ENCODE data around the gene CASK. TPM values are rescaled to one million over a fixed set of nuclear protein-coding genes. Genes with fewer than 3 reads are reported as not detected.

CASK gene
- total and polyA plus RNA-seq, 2 of the 13 experiments (the other 11 are each of a cell fraction or from before 2014, with no cell fraction given), result 14.5 to 16.0 TPM

DNA sequence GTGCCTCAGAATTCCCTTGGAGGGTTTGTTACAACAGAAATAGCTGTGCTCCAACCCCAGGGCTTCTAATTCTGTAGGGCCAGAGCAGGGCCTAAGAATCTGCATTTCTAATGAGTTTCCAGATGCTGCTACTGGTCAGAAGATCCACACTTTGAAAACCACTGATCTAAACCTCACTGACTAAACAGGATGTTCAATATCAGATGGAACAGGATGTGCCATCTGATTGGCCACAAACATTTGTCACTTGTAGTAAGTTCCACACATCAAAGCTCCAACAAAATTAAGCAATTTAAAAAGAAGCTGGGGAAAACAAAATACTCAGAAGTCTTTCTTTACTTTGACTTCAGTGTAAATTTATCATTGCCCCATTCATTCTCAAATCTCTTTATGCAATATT is 14.3 kb downstream of the CASK start (continued):
- TF ChIP-seq, protein P1, sequence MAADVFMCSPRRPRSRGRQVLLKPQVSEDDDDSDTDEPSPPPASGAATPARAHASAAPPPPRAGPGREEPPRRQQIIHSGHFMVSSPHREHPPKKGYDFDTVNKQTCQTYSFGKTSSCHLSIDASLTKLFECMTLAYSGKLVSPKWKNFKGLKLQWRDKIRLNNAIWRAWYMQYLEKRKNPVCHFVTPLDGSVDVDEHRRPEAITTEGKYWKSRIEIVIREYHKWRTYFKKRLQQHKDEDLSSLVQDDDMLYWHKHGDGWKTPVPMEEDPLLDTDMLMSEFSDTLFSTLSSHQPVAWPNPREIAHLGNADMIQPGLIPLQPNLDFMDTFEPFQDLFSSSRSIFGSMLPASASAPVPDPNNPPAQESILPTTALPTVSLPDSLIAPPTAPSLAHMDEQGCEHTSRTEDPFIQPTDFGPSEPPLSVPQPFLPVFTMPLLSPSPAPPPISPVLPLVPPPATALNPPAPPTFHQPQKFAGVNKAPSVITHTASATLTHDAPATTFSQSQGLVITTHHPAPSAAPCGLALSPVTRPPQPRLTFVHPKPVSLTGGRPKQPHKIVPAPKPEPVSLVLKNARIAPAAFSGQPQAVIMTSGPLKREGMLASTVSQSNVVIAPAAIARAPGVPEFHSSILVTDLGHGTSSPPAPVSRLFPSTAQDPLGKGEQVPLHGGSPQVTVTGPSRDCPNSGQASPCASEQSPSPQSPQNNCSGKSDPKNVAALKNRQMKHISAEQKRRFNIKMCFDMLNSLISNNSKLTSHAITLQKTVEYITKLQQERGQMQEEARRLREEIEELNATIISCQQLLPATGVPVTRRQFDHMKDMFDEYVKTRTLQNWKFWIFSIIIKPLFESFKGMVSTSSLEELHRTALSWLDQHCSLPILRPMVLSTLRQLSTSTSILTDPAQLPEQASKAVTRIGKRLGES (CRISPR knock-in tag; IDR thresholded peaks at IDR 0.05; ENCODE audit: borderline replicate concordance), result no peak
- TF ChIP-seq GATAD1 (CRISPR knock-in tag; IDR thresholded peaks at IDR 0.05) (no peak), ZNF331 (CRISPR knock-in tag; IDR thresholded peaks at IDR 0.05) (no peak), ZNF563 (CRISPR knock-in tag; IDR thresholded peaks at IDR 0.05) (no peak)
- TF ChIP-seq, protein P2, sequence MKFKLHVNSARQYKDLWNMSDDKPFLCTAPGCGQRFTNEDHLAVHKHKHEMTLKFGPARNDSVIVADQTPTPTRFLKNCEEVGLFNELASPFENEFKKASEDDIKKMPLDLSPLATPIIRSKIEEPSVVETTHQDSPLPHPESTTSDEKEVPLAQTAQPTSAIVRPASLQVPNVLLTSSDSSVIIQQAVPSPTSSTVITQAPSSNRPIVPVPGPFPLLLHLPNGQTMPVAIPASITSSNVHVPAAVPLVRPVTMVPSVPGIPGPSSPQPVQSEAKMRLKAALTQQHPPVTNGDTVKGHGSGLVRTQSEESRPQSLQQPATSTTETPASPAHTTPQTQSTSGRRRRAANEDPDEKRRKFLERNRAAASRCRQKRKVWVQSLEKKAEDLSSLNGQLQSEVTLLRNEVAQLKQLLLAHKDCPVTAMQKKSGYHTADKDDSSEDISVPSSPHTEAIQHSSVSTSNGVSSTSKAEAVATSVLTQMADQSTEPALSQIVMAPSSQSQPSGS (CRISPR knock-in tag; IDR thresholded peaks at IDR 0.05), result no peak

DNA sequence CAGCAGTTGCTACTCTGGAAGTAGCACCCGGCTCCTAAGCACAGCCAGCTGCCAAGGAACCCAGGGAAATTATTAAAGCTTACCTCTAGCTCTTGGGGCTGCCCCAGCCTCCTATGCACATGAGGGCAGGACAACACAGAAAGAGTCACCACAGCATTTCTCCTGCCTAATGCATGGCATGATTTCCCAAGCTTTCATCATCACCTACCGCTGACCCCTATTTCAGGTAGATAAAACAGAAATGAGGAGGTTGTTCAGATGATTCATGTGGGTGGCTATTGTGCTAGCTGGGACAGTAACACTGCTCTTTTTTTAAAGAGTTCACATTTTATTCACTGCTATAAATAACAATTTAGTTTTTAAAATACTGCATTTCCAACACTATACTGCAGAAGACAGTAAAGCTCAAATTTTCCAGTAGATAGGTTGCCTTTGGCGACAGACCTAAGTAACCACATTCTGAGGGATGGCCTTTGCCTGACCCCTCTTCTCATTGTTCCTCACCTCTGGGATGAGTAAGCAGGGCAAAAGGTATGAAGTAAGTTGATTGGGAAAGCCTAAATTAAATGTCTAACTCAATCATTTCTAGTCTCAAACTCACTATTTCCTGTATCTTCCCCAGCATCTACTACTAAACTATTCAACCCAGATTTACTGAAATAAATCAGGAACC is 16.7 kb downstream of the CASK start:
- no TSS peak for BruUV-seq (replicated peaks)
- TF ChIP-seq ETV6 (CRISPR knock-in tag; conservative IDR thresholded peaks at IDR 0.05) (no peak), TP53 (CRISPR knock-in tag; conservative IDR thresholded peaks at IDR 0.05) (no peak), FOXA3 (CRISPR knock-in tag; IDR thresholded peaks at IDR 0.05) (no peak), FOSL2 (CRISPR knock-in tag; IDR thresholded peaks at IDR 0.05) (0 out of 2 replicates have a peak, but pooled peaks have one; percentile 3), ZKSCAN1 (IDR thresholded peaks at IDR 0.05; ENCODE audit: low read length) (no peak), PHF20 (CRISPR knock-in tag; IDR thresholded peaks at IDR 0.05) (no peak), ZNF224 (CRISPR knock-in tag; IDR thresholded peaks at IDR 0.05) (no peak), NCOA2 (CRISPR knock-in tag; IDR thresholded peaks at IDR 0.05) (no peak), MAFG (CRISPR knock-in tag; IDR thresholded peaks at IDR 0.05) (no peak)
- TF ChIP-seq, protein P3, sequence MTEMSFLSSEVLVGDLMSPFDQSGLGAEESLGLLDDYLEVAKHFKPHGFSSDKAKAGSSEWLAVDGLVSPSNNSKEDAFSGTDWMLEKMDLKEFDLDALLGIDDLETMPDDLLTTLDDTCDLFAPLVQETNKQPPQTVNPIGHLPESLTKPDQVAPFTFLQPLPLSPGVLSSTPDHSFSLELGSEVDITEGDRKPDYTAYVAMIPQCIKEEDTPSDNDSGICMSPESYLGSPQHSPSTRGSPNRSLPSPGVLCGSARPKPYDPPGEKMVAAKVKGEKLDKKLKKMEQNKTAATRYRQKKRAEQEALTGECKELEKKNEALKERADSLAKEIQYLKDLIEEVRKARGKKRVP (CRISPR knock-in tag; IDR thresholded peaks at IDR 0.05), result peak in 1 of 2 experiments; percentile 46; a peak in 1 of 4 replicates
- Histone ChIP-seq H3K4me2 (ENCODE audit: low read depth, low read length) (no peak overlapping the region), H3K4me3 (replicated peaks in 1 of 3; ENCODE audit: insufficient read depth in 1 of 3, low read depth in 2 of 3, low read length in 3 of 3) (no peak overlapping the region), H3K79me2 (ENCODE audit: insufficient read depth, low read length) (peaks cover 23% of the 10 kb centered on the region), H3K27me3 (ENCODE audit: control insufficient read depth in 1 of 2, insufficient read depth in 2 of 2, low read length in 2 of 2) (no peaks in the 10 kb centered on the region), H2AFZ (ENCODE audit: low read length) (no peak overlapping the region), H3K9me3 (ENCODE audit: low read length) (no peaks in the 10 kb centered on the region), H3K36me3 (replicated peaks in 1 of 2; ENCODE audit: control insufficient read depth in 1 of 2, insufficient read depth in 2 of 2, low read length in 2 of 2) (no peaks in the 10 kb centered on the region), H3K9ac (ENCODE audit: insufficient read depth, low read depth, low read length) (no peak overlapping the region), H3K27ac (ENCODE audit: extremely low read length, insufficient read depth, low read length) (no peak overlapping the region), H4K20me1 (ENCODE audit: insufficient read depth, low read length) (no peaks in the 10 kb centered on the region), H3K4me1 (ENCODE audit: insufficient read depth, low read length) (peaks cover 25% of the 10 kb centered on the region)
- intact Hi-C loops (cut with micrococcal nuclease; ENCODE audit: unreplicated experiment) (no loop called here), in situ Hi-C loops (cut with HindIII; ENCODE audit: extremely low pct_ligation_motif_present, low pct_unique_long_range_greater_than_20kb) (no loop called here)
- WGBS (ENCODE audit: low lambda C conversion rate), result 76% methylated on average over 1 of the region's 3 CpGs
- POLR2A ChIA-PET, result no interaction called here
- CTCF ChIA-PET (ENCODE audit: low intra/inter-chr PET ratio, low total read pairs), result no interaction called here
- DNase-seq (ENCODE audit: low spot score) (no peak), FAIRE-seq (no peak), ATAC-seq (no peak)

Data from HepG2 (cell line).